ENCODE data around the gene CSNK1D.

DNA sequence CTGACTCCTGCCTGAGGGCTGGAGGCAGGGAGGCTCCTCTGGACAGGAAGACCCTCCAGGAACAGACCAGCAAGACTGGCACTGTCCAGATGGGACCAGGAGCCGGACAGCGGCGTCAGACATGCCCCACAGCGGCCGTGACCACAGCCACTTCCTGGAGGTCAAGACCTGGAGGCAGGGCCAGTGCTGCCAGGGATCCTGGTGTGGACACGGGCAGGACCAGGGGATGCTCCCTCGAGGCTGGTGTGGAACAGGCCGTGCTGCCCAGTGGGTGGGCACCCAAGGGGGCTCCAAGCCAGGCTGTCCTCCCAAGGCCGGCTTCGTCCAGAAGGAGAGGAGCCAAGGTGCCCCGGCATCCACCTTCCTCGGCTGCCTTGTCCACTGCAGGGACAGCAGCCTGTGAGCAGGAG, 56.4 kb downstream of the CSNK1D start:
- TF ChIP-seq, protein P1, sequence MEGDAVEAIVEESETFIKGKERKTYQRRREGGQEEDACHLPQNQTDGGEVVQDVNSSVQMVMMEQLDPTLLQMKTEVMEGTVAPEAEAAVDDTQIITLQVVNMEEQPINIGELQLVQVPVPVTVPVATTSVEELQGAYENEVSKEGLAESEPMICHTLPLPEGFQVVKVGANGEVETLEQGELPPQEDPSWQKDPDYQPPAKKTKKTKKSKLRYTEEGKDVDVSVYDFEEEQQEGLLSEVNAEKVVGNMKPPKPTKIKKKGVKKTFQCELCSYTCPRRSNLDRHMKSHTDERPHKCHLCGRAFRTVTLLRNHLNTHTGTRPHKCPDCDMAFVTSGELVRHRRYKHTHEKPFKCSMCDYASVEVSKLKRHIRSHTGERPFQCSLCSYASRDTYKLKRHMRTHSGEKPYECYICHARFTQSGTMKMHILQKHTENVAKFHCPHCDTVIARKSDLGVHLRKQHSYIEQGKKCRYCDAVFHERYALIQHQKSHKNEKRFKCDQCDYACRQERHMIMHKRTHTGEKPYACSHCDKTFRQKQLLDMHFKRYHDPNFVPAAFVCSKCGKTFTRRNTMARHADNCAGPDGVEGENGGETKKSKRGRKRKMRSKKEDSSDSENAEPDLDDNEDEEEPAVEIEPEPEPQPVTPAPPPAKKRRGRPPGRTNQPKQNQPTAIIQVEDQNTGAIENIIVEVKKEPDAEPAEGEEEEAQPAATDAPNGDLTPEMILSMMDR (IDR thresholded peaks at IDR 0.05) = no peak
- TF ChIP-seq POLR2A (IDR thresholded peaks at IDR 0.05) = no peak

Measured in adrenal gland (tissue), 5 donors.